PFSK-1 (cell line): ENCODE measurements around the gene CYB5R3.

Experiments used
- FOXP2 ChIP-seq: optimal IDR thresholded peaks from 2 replicates; pipeline ENCODE3; 2011; ENCODE audit warnings: borderline replicate concordance, control low read depth, inconsistent platforms; ENCODE audit not compliant: insufficient read depth; ENCODE audit errors: extremely low read length, extremely low read depth
- POLR2AphosphoS5 ChIP-seq: IDR thresholded peaks from 2 replicates; pipeline ENCODE4 v1.6.1; 2012; ENCODE audit warnings: low read depth, mild to moderate bottlenecking, control low read depth, low read length, moderate library complexity
- SIN3A ChIP-seq: IDR thresholded peaks from 2 replicates; pipeline ENCODE4 v1.6.1; 2012; ENCODE audit warnings: mild to moderate bottlenecking, low read length, moderate library complexity, borderline replicate concordance; ENCODE audit not compliant: insufficient read depth
- TAF1 ChIP-seq: IDR thresholded peaks from 2 replicates; pipeline ENCODE4 v1.6.1; 2012; ENCODE audit warnings: low read length, control low read depth, borderline replicate concordance; ENCODE audit not compliant: insufficient read depth
- TF ChIP-seq, protein P1 (sequence below), 2 experiments: IDR thresholded peaks; 2 replicates each; pipeline versions ENCODE4 v1.6.1 to v1.8.0; 2011 to 2012; ENCODE audit warnings: low read depth in 2 of 2, low read length in 2 of 2, control low read depth in 1 of 2, inconsistent platforms in 1 of 2, mild to moderate bottlenecking in 1 of 2, moderate library complexity in 1 of 2; ENCODE audit not compliant: insufficient read depth in 1 of 2

Gene CYB5R3

DNA sequence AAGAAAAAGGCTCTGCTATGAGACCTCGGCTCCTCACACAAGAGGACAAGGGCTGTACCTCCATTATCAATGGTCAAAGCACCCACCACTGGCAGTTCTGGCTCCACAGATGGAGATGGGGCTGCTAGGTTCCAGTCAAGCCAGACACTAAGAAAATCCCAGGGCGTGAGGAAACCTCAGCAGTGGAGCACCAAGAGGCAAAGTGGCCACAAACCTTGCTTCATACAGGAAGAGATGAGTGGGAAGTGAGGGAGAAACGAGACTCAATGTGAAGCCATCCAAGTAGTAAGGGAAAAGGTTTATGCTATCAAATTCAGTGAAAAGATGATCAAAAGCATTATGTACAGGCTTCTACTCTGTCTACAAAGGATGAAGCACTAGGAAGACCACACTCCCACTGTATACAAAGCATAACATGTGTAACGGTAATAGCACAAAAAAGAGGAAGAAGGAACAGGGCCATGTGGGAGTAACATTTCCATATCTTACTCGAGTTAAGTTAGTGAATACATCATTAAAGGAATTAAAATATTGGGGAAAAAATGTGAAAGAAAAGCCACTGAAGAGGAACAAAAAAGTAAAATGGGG, 61.5 kb downstream of the CYB5R3 start:
- no peak for TF ChIP-seq FOXP2
- no peak for TF ChIP-seq SIN3A
- no peak for TF ChIP-seq TAF1
- TF ChIP-seq, protein P1, sequence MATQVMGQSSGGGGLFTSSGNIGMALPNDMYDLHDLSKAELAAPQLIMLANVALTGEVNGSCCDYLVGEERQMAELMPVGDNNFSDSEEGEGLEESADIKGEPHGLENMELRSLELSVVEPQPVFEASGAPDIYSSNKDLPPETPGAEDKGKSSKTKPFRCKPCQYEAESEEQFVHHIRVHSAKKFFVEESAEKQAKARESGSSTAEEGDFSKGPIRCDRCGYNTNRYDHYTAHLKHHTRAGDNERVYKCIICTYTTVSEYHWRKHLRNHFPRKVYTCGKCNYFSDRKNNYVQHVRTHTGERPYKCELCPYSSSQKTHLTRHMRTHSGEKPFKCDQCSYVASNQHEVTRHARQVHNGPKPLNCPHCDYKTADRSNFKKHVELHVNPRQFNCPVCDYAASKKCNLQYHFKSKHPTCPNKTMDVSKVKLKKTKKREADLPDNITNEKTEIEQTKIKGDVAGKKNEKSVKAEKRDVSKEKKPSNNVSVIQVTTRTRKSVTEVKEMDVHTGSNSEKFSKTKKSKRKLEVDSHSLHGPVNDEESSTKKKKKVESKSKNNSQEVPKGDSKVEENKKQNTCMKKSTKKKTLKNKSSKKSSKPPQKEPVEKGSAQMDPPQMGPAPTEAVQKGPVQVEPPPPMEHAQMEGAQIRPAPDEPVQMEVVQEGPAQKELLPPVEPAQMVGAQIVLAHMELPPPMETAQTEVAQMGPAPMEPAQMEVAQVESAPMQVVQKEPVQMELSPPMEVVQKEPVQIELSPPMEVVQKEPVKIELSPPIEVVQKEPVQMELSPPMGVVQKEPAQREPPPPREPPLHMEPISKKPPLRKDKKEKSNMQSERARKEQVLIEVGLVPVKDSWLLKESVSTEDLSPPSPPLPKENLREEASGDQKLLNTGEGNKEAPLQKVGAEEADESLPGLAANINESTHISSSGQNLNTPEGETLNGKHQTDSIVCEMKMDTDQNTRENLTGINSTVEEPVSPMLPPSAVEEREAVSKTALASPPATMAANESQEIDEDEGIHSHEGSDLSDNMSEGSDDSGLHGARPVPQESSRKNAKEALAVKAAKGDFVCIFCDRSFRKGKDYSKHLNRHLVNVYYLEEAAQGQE (IDR thresholded peaks at IDR 0.05; ENCODE audit: insufficient read depth in 1 of 2, low read depth in 2 of 2, low read length in 2 of 2) = no peak
- TF ChIP-seq POLR2AphosphoS5 = no peak

DNA sequence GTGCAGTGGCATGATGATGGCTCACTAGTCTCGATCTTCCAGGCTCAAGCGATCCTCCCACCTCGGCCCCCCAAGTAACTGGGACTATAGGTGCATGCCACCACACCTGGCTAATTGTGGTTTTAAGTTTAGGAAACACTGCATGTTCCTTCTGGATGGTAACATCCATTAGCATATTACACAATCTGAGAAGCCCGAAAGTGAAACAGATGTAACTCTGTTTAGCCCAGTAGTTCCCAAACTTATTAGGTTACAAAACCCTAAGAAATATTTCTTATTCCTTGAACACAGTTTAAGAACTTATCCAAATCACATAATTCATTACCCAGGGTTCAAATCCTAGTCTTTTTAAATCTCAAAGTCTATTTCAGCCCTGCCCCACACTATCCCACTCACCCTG, 62.8 kb downstream of the CYB5R3 start:
- TF ChIP-seq, protein P1 (IDR thresholded peaks at IDR 0.05; ENCODE audit: insufficient read depth in 1 of 2, low read depth in 2 of 2, low read length in 2 of 2) = no peak
- TF ChIP-seq POLR2AphosphoS5 (no peak), SIN3A (no peak), FOXP2 (no peak), TAF1 (no peak)

DNA sequence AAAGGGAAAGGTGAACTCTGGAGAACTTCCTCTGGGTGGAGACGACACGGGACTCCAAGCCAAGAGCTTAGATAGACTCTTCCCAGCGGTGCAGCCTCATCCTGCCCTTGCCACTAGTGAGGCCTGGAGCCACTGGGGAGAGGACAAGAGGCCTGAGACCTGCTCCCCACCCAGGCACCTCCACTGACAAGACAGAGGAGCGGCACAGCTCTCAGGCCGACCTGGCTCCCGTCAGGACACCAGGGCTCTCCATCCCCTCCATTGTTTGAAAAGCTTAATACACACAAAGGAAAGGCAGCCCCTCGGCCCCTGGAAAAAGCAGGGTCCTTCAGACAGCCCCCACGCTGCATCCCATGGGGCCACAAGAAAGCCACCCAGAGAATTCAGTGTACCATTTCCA, 64.1 kb downstream of the CYB5R3 start:
- TF ChIP-seq FOXP2 = no peak
- TF ChIP-seq POLR2AphosphoS5 = no peak
- no peak for TF ChIP-seq SIN3A
- no peak for TF ChIP-seq TAF1
- TF ChIP-seq, protein P1 (IDR thresholded peaks at IDR 0.05; ENCODE audit: insufficient read depth in 1 of 2, low read depth in 2 of 2, low read length in 2 of 2) = no peak

DNA sequence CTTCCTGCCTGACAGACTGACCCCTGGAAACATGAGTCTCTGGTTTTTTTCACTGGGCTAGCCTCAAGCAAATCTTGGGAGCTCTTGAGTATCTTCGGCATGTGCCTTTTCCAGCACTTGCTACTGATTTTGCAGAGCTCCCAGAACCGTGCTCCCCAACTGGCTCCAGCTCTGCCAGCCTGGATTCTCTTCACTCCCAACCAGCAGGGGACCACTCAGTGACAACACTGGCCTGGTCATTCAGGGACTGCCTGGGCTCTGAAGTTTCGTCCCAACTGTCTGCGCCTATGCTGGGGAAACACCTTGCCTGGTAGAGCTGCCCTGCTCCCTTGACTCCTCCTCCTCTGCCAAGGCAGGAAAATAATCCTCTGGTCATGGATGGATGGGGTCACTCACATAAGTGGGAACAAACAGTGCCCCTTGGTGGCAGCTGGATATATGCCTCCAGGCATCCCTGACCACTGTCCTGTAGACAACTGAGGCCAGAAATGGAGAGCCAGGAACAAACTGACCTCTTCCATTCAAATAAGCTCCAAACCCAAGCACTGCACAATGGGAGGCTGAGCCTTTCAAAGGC, 64.7 kb downstream of the CYB5R3 start:
- TF ChIP-seq TAF1 (no peak), FOXP2 (no peak), POLR2AphosphoS5 (no peak), SIN3A (no peak)
- TF ChIP-seq, protein P1 (IDR thresholded peaks at IDR 0.05; ENCODE audit: insufficient read depth in 1 of 2, low read depth in 2 of 2, low read length in 2 of 2) = no peak

DNA sequence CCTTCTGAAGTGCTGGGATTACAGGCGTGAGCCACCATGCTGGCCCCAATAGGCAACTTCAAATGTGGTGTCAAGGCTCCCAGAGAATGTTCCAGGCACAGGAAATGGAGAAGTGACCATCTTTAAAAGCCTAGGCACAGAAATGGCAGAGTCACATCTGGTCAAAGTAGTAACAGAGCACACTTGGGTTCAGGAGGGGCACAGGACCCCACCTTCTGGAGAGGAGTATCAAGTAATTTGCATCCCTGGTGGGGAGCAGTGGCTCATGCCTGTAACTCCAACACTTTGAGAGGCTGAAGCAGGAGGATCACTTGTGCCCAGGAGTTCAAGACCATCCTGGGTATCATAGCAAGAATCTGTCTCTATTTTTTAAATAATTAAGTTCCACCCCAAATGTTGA, 66.2 kb downstream of the CYB5R3 start:
- TF ChIP-seq SIN3A (no peak), FOXP2 (no peak), POLR2AphosphoS5 (no peak), TAF1 (no peak)
- TF ChIP-seq, protein P1 (IDR thresholded peaks at IDR 0.05; ENCODE audit: insufficient read depth in 1 of 2, low read depth in 2 of 2, low read length in 2 of 2) = no peak
